SU-DHL-6 (cell line): Measurements from ENCODE around the gene FGFR3.

ENCODE experiments used
- H2AFZ ChIP-seq: fragments of 200-600 bp; sonication (generic); 2 replicates; pipeline ENCODE4 v1.6.1; 2014; ENCODE audit warnings: low read depth, mild to moderate bottlenecking, moderate library complexity, mixed read lengths, antibody characterized with exemption, low read length; ENCODE audit not compliant: severe bottlenecking
- H3F3A ChIP-seq: fragments of 200-600 bp; shearing (Covaris generic); 2 replicates; pipeline ENCODE4 v1.6.0; 2016; ENCODE audit warnings: antibody characterized with exemption, mild to moderate bottlenecking; ENCODE audit not compliant: insufficient read depth
- H3K27ac ChIP-seq: fragments of 200-600 bp; sonication (generic); 2 replicates; pipeline ENCODE4 v1.5.1; 2016; ENCODE audit warnings: low read depth, mild to moderate bottlenecking, low read length, moderate library complexity, mixed read lengths
- H3K27me3 ChIP-seq: fragments of 200-600 bp; sonication (generic), shearing (Covaris generic); 2 replicates; pipeline ENCODE4 v1.6.0; 2014; ENCODE audit warnings: mild to moderate bottlenecking, low read length
- H3K36me3 ChIP-seq: fragments of 200-600 bp; sonication (generic); 2 replicates; pipeline ENCODE4 v1.6.1; 2014; ENCODE audit warnings: mild to moderate bottlenecking, low read length, mixed read lengths
- H3K4me2 ChIP-seq: fragments of 300-600, 200-600 bp; shearing (Covaris generic), sonication (generic); 2 replicates; pipeline ENCODE4 v1.6.0; 2014; ENCODE audit warnings: low read length, low read depth, mild to moderate bottlenecking; ENCODE audit not compliant: poor library complexity, severe bottlenecking
- H3K4me3 ChIP-seq: fragments of 200-600 bp; sonication (generic); 2 replicates; pipeline ENCODE4 v1.5.1; 2014; ENCODE audit warnings: antibody characterized with exemption, low read length, mild to moderate bottlenecking, mixed read lengths; ENCODE audit not compliant: insufficient read depth, poor library complexity, severe bottlenecking
- H3K79me2 ChIP-seq: fragments of 200-600 bp; sonication (generic); 2 replicates; pipeline ENCODE4 v1.6.1; 2014; ENCODE audit warnings: mild to moderate bottlenecking, low read length, moderate library complexity; ENCODE audit not compliant: insufficient read depth
- H3K9ac ChIP-seq: fragments of 200-600 bp; sonication (generic); 2 replicates; pipeline ENCODE4 v1.7.0; 2014; ENCODE audit warnings: mild to moderate bottlenecking, low read length
- H3K9me2 ChIP-seq: fragments of 200-600 bp; sonication (generic); replicated peaks from 2 replicates; pipeline ENCODE4 v1.6.1; 2014; ENCODE audit warnings: low read length; ENCODE audit not compliant: insufficient read depth
- H3K9me3 ChIP-seq: fragments of 200-600 bp; sonication (generic); 2 replicates; pipeline ENCODE4 v1.6.1; 2014; ENCODE audit warnings: low read length, mixed read lengths; ENCODE audit not compliant: insufficient read depth
- H4K20me1 ChIP-seq: fragments of 200-600 bp; sonication (generic); 2 replicates; pipeline ENCODE4 v1.6.1; 2014; ENCODE audit warnings: low read depth, mild to moderate bottlenecking, antibody characterized with exemption, low read length, moderate library complexity, mixed read lengths
- CTCF ChIP-seq: fragments of 200-600 bp; sonication (generic); IDR thresholded peaks from one replicate; pipeline ENCODE4 v1.5.1; 2017; ENCODE audit warnings: antibody characterized with exemption, mild to moderate bottlenecking, low read length, moderate library complexity; ENCODE audit not compliant: insufficient read depth, poor library complexity, severe bottlenecking
- EZH2phosphoT487 ChIP-seq: fragments of 200-600 bp; sonication (generic), shearing (Covaris generic); conservative IDR thresholded peaks from 2 replicates; pipeline ENCODE4 v1.6.1; 2018; ENCODE audit warnings: mild to moderate bottlenecking, antibody characterized with exemption, low read length, moderate library complexity, mixed read lengths

FGFR3 gene

DNA sequence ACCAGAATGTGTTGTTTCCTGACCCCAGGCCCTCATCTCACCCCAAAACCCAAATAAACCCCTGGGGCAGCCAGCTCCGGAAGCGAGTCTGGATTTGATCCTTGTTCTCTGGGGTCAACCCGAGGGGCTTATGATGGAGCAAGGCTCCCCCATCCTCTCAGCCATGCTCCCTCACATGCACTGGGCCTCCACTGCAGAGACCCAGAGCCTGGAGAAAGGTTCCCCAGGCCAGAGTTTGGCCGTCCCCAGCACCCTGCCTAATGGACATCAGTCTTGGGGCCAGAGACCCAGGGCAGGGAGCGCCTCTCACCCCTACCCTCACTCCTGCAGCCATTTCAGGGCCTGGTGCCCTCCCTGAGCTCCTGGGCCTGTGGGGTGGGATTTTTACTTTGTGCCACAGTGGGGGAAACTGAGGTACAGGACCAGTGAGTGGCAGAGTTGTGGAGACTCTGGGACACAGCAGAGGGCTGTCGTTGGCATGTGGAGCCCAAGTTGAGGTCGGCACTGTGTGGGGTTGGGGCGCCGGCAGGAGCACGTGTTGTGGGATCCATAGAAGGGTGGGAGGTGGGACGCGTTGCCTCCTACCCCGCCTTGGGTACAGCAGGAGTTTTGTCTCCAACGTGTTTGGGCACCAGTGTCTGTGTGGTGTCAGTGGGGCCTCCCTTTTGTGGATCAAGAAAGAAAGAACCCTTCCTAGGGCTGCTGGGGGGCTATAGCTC lies 3.6 kb downstream of the FGFR3 start:
- TF ChIP-seq EZH2phosphoT487 (no peak), CTCF (no peak)
- no peaks in the 10 kb centered on the region for H3K27me3 ChIP-seq

GRCh38 chr4:1797298-1797860 lies 4.3 kb downstream of the FGFR3 start:
- no peak overlapping the region for H3K9ac ChIP-seq
- TF ChIP-seq CTCF (no peak), EZH2phosphoT487 (no peak)
- no peaks in the 10 kb centered on the region for H3K27me3 ChIP-seq
- H3F3A ChIP-seq: no peaks in the 10 kb centered on the region
- no peaks in the 10 kb centered on the region for H3K9me3 ChIP-seq
- H3K4me2 ChIP-seq: no peak overlapping the region
- H3K27ac ChIP-seq: no peak overlapping the region
- no peaks in the 10 kb centered on the region for H3K79me2 ChIP-seq
- no peaks in the 10 kb centered on the region for H3K9me2 ChIP-seq
- H2AFZ ChIP-seq: no peak overlapping the region
- no peaks in the 10 kb centered on the region for H4K20me1 ChIP-seq
- H3K4me3 ChIP-seq: no peak overlapping the region
- no peaks in the 10 kb centered on the region for H3K36me3 ChIP-seq

More for the DNA sequence above, 3.6 kb downstream of the FGFR3 start:
- Histone ChIP-seq H3K4me3 (no peak overlapping the region), H3K79me2 (no peaks in the 10 kb centered on the region), H3F3A (no peaks in the 10 kb centered on the region), H3K4me2 (no peak overlapping the region), H3K9me3 (no peaks in the 10 kb centered on the region), H4K20me1 (no peaks in the 10 kb centered on the region), H3K9ac (no peak overlapping the region), H3K36me3 (no peaks in the 10 kb centered on the region), H3K27ac (no peak overlapping the region), H3K9me2 (no peaks in the 10 kb centered on the region), H2AFZ (no peak overlapping the region)

GRCh38 chr4:1797861-1798579 lies 4.9 kb downstream of the FGFR3 start:
- no peaks in the 10 kb centered on the region for H3K9me3 ChIP-seq
- no peak overlapping the region for H3K9ac ChIP-seq
- no peaks in the 10 kb centered on the region for H3K79me2 ChIP-seq
- H3K27ac ChIP-seq: no peak overlapping the region
- no peaks in the 10 kb centered on the region for H3K36me3 ChIP-seq
- no peaks in the 10 kb centered on the region for H3K9me2 ChIP-seq
- no peak overlapping the region for H3K4me3 ChIP-seq
- no peaks in the 10 kb centered on the region for H4K20me1 ChIP-seq
- TF ChIP-seq CTCF: no peak
- no peak for TF ChIP-seq EZH2phosphoT487
- no peaks in the 10 kb centered on the region for H3F3A ChIP-seq
- no peak overlapping the region for H3K4me2 ChIP-seq
- H3K27me3 ChIP-seq: no peaks in the 10 kb centered on the region
- no peak overlapping the region for H2AFZ ChIP-seq
